HepG2 (cell line): ENCODE measurements around the gene BRD3. TPM values are rescaled to one million over a fixed set of nuclear protein-coding genes. Genes with fewer than 3 reads are reported as not detected.

ENCODE experiments used
- ATF6 ChIP-seq: sonication (generic); formaldehyde crosslinking; conservative IDR thresholded peaks from 2 replicates; pipeline ENCODE4 v1.4.0; 2020; ENCODE audit warnings: missing genetic modification reagents
- HBP1 ChIP-seq: IDR thresholded peaks from 2 replicates; pipeline ENCODE4 v1.6.1; 2016; ENCODE audit warnings: low read depth, control low read depth
- HMG20A ChIP-seq: IDR thresholded peaks from 2 replicates; pipeline ENCODE4 v1.6.1; 2016; ENCODE audit warnings: borderline replicate concordance
- MTF2 ChIP-seq: sonication (generic); formaldehyde crosslinking; IDR thresholded peaks from 2 replicates; pipeline ENCODE4 v1.5.0; 2020; ENCODE audit warnings: missing genetic modification reagents, borderline replicate concordance
- POLR2AphosphoS2 ChIP-seq: IDR thresholded peaks from 2 replicates; pipeline ENCODE4 v1.6.1; 2011; ENCODE audit warnings: low read depth, low read length, improper control_type of control experiment
- POLR2G ChIP-seq: fragments of 200-400 bp; formaldehyde crosslinking; IDR thresholded peaks from 2 replicates; pipeline ENCODE4 v1.6.1; 2018; ENCODE audit warnings: mild to moderate bottlenecking, low read depth, low read length, moderate library complexity
- RAD51 ChIP-seq: fragments of 450-650 bp; IDR thresholded peaks from 2 replicates; pipeline ENCODE4 v1.6.1; 2016; ENCODE audit warnings: borderline replicate concordance
- TBP ChIP-seq: sonication (generic); formaldehyde crosslinking; IDR thresholded peaks from 2 replicates; pipeline ENCODE4 v1.5.0; 2020; ENCODE audit warnings: missing genetic modification reagents
- YY1 ChIP-seq: IDR thresholded peaks from 2 replicates; pipeline ENCODE4 v1.6.1; 2011; ENCODE audit warnings: low read length, low read depth, moderate library complexity, mild to moderate bottlenecking; ENCODE audit not compliant: insufficient read depth, insufficient replicate concordance
- ZBTB10 ChIP-seq: sonication (generic); formaldehyde crosslinking; IDR thresholded peaks from 2 replicates; pipeline ENCODE4 v1.4.0; 2020; ENCODE audit warnings: missing genetic modification reagents, borderline replicate concordance
- ZC3H4 ChIP-seq: sonication (generic); formaldehyde crosslinking; IDR thresholded peaks from 2 replicates; pipeline ENCODE4 v1.4.0; 2020; ENCODE audit warnings: missing genetic modification reagents, borderline replicate concordance
- ZNF430 ChIP-seq: sonication (generic); formaldehyde crosslinking; IDR thresholded peaks from 2 replicates; pipeline ENCODE4 v1.9.0; 2021; ENCODE audit warnings: mild to moderate bottlenecking, missing genetic modification reagents
- ZNF510 ChIP-seq: sonication (generic); formaldehyde crosslinking; IDR thresholded peaks from 2 replicates; pipeline ENCODE4 v1.4.0; 2020; ENCODE audit warnings: low read depth, mild to moderate bottlenecking, missing genetic modification reagents
- ZNF552 ChIP-seq: sonication (generic); formaldehyde crosslinking; IDR thresholded peaks from 2 replicates; pipeline ENCODE4 v1.9.0; 2022; ENCODE audit warnings: missing genetic modification reagents, mild to moderate bottlenecking, borderline replicate concordance
- ZNF609 ChIP-seq: sonication (generic); formaldehyde crosslinking; IDR thresholded peaks from 2 replicates; pipeline ENCODE4 v1.4.0; 2020; ENCODE audit warnings: mild to moderate bottlenecking, missing genetic modification reagents, borderline replicate concordance
- polyA plus RNA-seq, 8 experiments: library from polyadenylated mRNA; depleted of rRNA in 3 of 8; stranded (reverse) in 7 of 8; unstranded in 1 of 8; fragments of >200 nt; fragmentation: Illumina TruSeq in 4 of 8; extraction: Trizol in 4 of 8; gene quantifications; 2 replicates each; pipeline versions ENCODE4 v1.2.1 to v1.2.3, GENCODE V29; 2011 to 2016; ENCODE audit warnings: low read depth in 4 of 8, missing spikeins in 1 of 8, mixed read lengths in 1 of 8; ENCODE audit not compliant: insufficient read depth in 1 of 8
- total RNA-seq, 5 experiments: library from RNA; depleted of rRNA; stranded (reverse); fragments of >200 nt; fragmentation: Illumina TruSeq; extraction: Trizol; gene quantifications; 2 replicates each; pipeline ENCODE4 v1.2.3, GENCODE V29; 2016; ENCODE audit warnings: low read depth in 1 of 5

The BRD3 gene
- total and polyA plus RNA-seq, 2 of the 13 experiments (the other 11 are each of a cell fraction or from before 2014, with no cell fraction given): 5.9 to 12.9 TPM

- TF ChIP-seq HBP1 (CRISPR knock-in tag) (no peak), TBP (no peak), ZNF609 (CRISPR knock-in tag) (no peak; the same call in 1 of the 2 replicates), ZNF430 (CRISPR knock-in tag) (no peak), ZC3H4 (CRISPR knock-in tag) (no peak), MTF2 (no peak), HMG20A (no peak), ZNF552 (CRISPR knock-in tag) (no peak), YY1 (peak; percentile 86), ZBTB10 (no peak), POLR2G (0 out of 2 replicates have a peak, but pooled peaks have one; percentile 28), ATF6 (CRISPR knock-in tag) (no peak), ZNF510 (CRISPR knock-in tag) (no peak), RAD51 (no peak), POLR2AphosphoS2 (peak; percentile 94)
Observed at GRCh38 chr9:134024828-134025605, 42.8 kb downstream of the BRD3 start, which contains the start of gene BRD3OS (continued).
